Colon (tissue), 2 donors: ENCODE measurements around the gene PRMT7.

Experiments
- FAIRE-seq: peaks from 2 replicates; lab custom pipeline; 2012; peaks lifted over from hg19 to GRCh38; lab: Jason Lieb, UNC
- donor health status: control.
- donor health status: control.

PRMT7 gene

DNA sequence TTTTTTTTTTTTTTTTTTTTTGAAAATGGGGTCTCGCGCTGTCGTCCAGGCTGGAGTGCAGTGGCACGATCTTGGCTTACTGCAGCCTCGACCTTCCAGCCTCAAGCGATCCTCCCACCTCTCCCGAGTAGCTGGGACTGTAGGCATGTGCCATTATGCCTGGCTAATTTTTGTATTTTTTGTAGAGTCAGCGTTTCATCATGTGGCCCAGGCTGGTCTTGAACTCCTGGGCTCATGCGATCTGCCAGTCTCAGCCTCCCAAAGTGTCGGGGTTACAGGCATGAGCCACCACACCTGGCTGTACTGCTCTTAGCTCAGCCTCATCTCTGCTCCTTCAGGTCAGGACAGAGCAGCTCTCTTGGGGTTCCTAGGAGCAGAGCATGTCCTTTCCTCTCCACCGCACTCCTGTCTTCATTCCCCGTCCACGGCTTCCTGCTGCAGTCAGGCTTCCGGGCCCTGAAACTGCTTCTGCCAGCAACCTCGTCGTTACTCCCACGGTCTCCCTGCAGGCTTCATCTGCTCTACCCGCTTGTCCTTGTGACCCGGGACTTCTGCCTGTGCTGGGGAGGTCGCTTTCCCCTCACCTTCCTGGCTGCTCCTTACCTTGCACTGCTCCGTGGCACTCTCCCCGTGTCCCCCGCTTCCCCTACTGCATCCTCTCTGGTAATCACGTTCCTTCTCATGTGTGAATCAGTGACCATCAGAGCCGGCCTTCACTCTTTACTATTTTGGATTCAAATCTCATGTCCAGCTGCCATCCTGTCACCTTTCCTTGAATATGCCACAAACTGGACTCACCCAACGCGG lies 38.0 kb downstream of the PRMT7 start:
- FAIRE-seq: no peak

DNA sequence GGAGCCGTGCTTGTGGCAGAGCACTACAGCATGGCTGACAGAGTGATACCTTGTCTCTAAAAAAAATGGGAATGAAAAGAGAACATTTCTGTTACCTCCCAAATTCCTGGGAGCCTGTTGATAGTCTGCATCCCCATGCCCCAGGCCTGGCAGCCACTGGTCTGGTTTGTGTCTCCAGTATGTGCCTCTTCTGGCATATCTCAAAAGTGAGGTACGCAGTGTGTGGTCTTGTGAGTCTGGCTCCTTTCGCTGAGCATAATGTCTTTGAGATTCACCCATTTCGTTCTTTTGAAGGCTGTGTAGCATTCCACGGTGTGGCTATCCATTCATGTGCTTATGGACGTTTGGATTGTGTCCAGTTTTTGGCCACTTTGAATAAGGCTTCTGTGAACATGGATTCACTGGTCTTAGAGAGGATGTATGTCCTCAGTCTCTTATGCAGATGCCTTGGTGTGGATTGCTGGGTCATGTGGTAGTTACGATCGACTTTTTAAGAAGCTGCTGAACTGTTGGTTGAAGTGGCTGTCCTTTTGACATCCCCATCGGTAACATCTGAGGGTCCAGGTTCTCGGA lies 39.1 kb downstream of the PRMT7 start:
- FAIRE-seq: no peak

DNA sequence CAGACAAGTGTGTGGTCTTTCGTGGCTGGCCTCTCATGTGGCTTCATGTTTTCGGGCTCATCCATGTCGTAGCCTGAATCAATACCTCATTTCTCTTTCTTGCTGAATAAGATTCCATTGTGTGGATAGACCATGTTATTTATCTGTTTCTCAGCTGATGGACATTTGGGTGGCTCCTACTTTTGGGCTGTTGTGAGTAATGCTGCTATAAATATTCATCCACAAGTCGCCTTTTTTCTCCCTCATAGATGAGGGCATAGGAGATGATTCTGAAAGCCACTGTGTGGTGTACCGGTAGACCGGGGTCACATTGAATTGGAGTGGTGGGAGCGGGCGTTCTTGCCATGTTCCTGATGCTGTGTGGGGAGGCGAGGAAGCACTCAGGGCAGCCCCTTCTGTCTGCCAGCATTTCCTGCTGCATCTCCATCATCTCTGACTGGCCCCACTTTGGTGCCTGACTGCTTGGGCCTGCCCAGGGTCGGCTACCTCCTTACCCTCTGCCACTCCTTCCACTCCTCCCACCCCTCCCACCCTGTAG lies 40.1 kb downstream of the PRMT7 start:
- no peak for FAIRE-seq

DNA sequence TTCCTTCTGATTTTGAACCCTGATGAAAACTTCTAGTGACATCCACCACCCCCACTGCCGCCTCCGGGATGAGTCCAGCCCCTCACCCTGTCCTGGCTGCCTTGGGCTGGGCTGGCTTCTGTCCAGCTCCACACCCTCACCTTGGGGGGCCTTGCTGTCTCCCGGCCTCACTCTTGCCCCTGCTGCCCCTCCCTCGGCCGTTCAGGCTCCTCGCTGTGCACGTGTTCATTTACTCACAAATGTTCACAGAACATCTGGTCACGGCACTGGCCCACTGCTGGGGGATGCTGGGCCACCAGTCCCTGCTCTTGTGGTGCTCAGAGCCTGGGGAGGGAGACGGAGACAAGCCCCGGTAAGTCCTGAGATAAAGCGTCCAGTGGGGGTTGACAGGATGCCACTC lies 40.6 kb downstream of the PRMT7 start:
- no peak for FAIRE-seq

DNA sequence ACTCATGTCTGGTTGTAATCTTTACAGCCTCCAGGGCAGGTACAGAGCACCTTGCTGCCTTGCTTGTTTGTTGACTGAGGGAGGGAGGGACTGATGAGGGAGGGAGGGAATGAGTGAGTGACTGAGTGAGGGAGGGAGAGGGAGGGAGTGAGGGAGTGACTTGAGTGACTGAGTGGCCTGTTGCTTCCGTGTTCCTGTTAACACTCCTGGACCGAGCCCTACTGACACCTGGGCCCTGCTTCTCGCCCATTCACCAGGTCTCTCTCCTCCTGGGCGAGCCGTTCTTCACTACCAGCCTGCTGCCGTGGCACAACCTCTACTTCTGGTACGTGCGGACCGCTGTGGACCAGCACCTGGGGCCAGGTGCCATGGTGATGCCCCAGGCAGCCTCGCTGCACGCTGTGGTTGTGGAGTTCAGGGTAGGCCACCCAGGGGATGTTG lies 41.2 kb downstream of the PRMT7 start:
- FAIRE-seq: no peak

DNA sequence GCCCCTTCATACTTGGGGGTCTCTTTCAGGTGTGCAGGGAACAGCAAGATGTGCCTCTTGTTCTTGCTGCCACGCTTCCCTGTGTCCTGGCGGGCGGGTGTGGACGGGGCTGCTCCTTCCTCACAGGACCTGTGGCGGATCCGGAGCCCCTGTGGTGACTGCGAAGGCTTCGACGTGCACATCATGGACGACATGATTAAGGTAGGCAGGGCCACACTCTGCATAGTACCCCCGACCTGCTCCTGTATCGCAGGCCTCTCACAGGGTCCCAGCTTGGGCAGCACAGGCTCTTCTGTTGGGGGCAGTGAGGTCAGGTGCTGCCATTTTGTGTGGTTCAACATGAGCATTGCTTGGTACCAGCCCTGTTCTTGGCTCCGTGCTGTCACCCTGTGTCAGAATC lies 42.5 kb downstream of the PRMT7 start:
- FAIRE-seq: no peak

DNA sequence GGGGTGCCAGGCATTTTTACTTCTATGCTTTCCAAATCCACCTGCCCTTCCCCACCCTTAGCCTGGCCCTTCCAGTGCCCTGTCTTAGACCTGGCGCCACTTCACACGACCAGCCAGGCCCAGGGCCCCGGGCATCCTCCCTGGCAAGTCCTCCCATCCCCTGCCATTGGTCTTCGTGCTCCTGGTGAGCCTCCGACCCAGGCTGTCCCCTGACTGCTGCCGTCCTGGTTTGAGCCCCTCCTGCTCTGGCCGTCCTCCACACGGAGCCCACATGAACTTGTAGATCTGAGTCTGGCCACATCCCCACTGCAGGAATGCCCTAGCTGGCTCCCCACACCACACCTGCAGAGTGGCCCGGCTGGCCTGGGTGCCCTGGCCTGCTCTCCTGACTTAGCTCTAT lies 44.0 kb downstream of the PRMT7 start:
- no peak for FAIRE-seq

DNA sequence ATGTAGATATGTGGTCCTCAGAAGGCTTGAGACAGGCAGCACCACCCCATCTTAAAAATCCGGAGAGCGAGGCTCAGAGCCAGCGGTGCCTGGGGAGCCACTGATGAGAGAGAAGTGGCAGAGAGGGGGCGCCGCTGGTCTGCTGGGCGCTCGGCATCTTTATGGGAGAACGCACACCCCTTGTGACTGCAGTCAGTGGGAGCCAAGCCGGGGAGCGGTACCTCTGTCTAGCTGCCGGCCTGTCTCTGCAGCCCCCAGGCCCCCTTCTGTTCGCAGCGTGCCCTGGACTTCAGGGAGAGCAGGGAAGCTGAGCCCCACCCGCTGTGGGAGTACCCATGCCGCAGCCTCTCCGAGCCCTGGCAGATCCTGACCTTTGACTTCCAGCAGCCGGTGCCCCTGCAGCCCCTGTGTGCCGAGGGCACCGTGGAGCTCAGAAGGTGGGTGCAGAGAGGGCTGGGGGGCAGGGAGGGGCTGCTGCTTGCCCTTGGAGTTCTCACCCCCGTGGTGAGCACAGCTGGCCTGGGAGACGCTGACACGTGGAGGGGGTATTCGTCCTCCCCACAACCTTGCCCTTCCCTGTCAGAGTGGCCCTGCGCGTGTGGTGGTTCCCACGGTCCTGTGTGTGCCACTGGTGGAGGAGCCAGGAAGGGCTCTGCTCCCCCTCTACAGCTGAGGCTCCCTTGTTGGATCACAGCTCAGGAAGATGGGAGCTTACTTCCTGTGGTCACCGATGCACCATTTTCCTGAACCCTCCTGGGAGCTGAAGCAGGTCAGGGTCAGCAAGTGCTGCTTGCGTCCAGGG lies 44.8 kb downstream of the PRMT7 start:
- FAIRE-seq: no peak

DNA sequence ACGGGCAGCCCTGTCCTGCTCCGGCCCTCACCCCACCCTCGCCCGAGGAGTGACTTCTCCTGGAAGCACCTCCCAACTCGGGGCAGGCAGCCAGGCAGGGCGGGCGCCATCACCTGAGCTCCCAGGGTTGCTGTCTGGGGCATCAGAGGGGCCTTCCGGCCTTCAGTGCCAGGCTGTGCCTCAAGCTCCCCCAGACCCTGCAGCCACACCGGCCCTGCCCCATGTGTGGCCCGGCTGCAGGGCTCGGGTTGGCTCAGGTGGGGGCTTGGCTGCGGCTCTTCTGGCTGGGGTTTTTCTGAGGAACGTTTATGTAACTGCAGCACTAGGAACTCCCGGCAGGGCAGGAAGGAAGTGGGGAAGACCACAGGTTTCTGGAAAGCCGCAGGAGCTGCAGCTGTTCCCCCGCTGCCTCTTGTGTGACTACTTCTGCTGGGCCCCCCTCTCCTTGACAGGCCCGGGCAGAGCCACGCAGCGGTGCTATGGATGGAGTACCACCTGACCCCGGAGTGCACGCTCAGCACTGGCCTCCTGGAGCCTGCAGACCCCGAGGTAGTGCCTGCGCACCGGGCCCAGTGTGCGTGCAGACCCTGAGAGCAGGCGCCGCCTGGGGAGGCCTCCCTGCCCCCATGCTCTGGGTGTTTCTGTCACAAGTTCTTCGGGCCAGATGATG lies 45.6 kb downstream of the PRMT7 start:
- FAIRE-seq: no peak

DNA sequence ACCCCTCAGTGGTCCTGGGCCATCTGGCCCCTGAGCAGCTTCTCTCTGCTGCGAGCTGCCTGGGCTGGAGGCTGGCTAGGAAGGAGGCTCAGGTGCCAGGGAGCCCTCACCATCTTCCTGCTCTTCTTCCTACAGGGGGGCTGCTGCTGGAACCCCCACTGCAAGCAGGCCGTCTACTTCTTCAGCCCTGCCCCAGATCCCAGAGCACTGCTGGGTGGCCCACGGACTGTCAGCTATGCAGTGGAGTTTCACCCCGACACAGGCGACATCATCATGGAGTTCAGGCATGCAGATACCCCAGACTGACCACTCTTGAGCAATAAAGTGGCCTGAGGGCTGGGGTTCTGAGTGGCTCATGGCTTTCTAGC lies 46.1 kb downstream of the PRMT7 start:
- no peak for FAIRE-seq

DNA sequence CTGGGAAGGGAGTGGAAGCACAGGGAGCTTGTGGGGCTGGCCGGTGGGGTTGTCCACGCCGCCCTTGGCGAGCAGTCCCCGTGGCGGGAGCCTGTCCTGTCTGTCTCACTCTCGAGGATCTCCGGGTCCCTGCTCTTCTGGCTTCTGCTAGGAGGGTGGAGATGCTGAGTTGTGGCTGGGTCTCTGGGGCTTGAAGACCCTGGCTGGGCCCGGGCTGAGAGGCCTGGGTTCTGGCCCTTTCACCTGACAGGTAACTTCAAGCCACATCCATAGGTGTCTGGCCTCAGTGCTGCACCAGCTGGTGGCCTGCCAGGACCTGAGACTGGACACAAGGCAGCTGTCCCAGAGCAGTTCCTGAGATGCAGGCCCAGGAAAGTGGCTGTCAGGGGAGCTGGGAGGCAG lies 46.7 kb downstream of the PRMT7 start:
- no peak for FAIRE-seq

DNA sequence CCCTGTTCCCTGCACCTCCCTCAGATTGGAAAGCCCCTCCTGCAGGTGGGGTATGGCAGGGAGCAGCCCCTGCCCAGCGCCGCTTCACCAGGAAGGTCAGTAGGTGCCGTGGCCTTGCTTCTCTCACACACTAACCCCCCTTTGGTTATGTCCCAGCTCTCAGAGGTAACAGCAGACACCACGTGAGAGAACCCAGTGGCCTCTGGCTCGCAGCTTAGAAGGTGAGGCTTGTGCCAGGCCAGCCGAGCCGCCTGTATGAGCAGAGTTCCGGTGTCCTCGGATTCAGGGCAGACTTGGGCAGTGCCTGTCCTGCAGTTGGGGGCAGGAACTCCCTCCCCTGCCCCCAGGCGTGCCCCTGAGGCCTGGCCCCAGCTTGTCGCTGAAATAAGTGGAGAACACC lies 47.1 kb downstream of the PRMT7 start:
- no peak for FAIRE-seq

DNA sequence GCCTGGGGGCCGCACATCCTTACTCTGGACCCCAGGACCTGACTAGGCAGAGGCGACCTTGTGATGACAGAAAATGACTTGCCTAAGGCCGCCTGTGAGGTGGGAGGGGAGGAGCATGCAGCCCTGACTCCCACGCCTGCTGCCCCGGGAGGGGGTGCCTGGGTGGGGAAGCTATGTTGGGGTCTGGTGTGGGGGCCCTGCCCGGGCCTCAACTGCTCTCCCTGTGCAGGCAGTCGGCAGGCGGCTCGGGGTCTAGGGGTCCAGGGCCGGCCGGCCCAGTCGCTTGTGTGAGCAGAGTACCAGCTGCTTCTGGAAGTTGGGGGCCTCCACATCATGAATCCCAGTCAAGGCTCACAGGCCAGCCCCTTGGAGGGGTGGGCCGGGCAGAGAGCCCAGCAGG lies 48.1 kb downstream of the PRMT7 start:
- FAIRE-seq: no peak

DNA sequence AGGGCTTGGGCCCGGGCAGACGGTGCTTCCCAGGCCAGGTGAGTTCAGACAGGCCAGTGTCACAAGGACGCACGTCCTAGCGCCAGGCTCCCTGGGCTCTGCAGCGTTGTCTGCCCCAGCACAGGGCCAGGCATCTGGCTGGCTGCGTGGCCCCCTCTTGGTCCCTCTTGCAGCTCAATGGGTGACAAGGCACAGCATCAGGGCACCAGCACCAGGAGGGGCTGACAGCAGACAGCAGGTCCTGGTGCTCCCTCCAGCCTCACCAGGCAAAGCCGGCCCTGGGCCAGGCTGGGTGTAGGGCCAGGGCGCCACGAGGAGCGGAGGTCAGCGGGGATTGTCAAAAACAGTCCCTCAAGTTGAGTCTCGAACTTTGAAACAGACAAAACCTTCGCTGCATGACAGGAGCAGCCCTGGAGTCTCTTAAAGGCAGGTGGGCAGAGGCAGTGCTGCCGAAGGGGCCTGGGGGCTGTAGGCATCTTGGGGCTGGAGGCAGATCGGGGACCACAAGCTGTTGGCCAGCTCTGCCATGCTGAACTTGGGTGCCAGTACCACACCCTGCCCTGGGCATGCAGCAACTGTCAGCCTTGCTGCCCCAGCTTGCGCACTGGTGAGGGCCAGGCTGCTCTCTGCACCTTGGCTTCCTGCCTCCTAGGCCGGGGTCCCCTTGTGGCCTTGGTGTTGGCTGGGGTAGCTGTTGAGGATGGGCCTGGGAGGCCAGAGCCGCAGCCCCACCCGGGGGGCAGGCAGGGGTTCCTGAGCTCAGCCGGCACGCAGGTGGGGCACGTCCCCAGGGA lies 48.8 kb downstream of the PRMT7 start:
- no peak for FAIRE-seq

DNA sequence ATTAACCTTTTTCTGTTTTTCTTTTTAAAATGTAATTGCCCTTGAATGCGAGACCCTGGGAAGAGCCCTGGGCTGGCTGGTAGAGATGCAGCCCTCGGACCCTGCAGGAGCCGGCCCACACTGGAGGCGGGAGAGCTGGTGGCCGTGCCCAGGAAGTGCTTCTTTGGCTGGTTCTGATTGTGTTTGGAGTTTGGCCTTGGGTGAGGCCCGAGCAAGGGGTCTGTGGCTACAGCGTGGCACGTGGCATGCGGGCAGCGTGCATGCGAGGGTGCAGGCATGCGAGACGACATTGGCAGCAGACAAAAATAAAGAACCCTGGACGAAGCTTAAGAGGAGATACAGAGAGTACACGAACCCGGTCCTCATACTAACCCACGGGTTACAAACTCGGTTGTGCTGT lies 49.7 kb downstream of the PRMT7 start:
- no peak for FAIRE-seq

DNA sequence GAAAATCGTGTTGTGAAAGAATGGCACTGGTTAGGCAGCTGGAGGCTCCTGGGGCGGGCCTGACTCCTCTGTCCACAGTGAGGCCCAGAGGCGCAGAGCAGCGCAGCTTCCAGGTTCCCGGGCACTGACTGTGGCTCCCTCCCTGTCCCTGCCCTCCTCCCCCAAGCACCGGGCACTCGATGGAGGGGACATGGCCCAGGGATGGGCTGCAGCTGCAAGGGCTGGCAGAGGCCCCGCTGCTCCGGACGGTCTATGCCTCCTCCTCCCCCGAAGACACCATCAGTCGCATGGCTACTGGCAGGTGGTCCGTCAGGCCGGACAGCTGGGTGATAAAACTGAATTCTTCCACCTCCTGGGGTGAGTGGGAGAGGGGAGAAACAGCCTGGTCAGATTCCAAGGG lies 50.1 kb downstream of the PRMT7 start:
- FAIRE-seq: no peak

DNA sequence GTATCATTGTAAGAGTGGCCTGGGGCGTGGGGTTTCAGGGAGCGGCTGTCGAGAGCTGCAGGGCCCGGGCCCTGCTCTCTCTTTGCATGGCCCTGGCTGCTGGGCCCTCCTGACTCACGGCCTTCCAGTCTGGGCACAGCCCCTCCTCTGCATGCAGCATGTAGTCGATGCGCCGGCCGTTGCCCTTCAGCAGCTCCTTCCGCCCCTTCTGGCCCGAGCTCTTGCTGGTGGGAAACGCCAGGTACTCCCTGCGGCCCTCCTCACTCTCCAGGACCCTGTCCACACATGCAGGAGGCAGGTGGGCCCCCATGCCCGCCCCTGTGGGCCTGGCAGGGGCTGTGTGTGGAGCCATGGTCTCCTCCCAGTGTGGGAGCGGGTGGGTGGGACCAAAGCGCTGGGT lies 50.7 kb downstream of the PRMT7 start:
- no peak for FAIRE-seq

DNA sequence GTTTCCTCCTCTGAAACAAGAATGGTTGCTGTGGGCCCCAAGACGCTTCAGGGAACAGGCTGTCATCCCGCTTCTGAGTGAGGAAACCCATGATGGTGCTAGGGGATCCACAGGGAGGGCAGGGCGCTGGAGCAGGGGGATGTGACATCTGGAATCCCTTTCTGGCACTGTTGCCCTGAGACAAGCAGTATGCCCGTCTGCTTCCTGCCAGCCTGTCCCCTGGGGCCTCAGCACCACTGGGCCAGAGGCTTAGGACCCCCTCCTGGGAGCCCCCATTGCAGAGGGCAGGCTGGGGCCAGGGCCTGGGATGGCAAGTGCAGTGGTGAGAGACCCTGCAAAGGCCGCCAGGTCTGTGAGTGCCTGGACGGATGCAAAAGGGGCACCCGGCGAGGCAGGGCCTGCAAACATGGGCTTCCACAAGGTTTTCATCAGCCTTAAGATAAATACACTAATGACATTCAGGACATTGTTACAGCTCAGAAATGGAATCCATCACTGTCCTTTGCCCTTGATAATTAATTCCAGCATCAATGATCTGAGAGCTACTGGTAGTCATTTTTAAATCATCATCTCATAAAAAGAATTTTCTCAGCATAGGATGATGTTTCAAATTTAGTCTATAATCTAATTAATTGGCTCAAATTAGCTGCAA lies 51.6 kb downstream of the PRMT7 start:
- no peak for FAIRE-seq

DNA sequence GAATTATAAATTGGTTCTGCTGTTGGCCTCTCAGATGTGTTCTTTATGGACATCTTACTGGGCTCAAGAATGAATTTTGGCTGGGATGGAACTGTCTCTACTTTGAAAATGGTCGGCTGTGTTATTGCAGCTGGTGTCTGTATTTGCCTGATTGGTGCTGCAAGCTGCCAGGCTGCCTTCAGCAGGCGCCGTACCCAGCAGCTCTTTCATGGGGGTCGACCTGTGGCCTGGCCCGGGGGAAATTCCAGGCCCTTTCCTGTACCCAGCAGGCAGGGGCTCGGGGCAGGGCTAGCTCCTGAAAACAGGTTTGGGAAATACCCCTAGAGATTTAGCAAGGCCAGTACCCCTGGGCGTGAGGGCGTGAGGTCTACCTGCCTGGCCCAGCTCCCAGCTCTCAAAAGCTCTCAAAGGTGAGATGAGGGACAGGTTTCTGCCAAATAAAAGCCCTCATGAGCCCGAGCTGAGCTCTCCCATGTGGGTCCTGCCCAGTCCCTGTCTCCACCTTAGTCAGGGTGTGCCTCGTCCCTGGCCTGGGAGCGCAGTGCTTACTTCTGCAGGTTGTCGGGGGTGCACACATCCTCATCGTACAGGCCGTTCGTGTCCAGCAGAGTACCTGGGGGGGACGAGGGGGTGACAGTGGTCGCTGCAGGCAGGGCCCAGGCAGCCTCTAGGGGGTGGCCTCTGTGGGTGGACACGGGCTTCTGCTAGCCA lies 52.3 kb downstream of the PRMT7 start:
- FAIRE-seq: no peak
